ENCODE measurements around the gene FLNB.

The FLNB gene

DNA sequence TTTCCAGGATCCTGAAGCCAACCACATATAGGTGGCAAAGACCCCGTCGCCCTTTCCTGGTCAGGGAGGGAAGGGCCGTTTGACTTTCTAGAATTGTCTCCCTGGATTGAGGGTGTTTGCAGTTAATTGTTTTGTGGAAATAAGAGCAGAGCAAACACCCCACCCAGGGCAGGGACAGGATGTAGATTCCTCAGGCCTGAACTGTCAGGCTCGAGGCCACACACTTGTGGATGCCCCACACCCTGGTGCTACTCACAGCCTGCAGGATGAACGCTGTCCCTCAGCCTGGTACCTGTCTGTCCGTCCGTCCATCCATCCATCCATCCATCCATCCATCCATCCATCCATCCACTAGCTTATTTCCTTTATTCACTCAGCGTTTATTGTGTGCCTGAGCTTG is 29.9 kb upstream of the FLNB start:
- H3K36me3 ChIP-seq: no peaks in the 10 kb centered on the region
- H3K4me1 ChIP-seq: no peaks in the 10 kb centered on the region
- no peaks in the 10 kb centered on the region for H3K9me3 ChIP-seq
- H3K4me3 ChIP-seq (ENCODE audit: low read depth, low read length): no peak overlapping the region
- no peak for TF ChIP-seq CTCF (IDR thresholded peaks at IDR 0.05; ENCODE audit: low read depth, low read length)
- no peaks in the 10 kb centered on the region for H3K27me3 ChIP-seq
- DNase-seq: no peak

GRCh38 chr3:57980416-57980815 is 27.8 kb upstream of the FLNB start:
- Histone ChIP-seq H3K27me3 (no peaks in the 10 kb centered on the region), H3K4me1 (no peaks in the 10 kb centered on the region; the same call in 1 of the 2 replicates)
- TF ChIP-seq CTCF (IDR thresholded peaks at IDR 0.05; ENCODE audit: low read depth, low read length): no peak

GRCh38 chr3:57981483-57982087 is 26.6 kb upstream of the FLNB start:
- no peaks in the 10 kb centered on the region for H3K9me3 ChIP-seq
- H3K27me3 ChIP-seq: no peaks in the 10 kb centered on the region
- DNase-seq: no peak
- H3K36me3 ChIP-seq: no peaks in the 10 kb centered on the region
- H3K4me3 ChIP-seq (ENCODE audit: low read depth, low read length): no peak overlapping the region
- no peak for TF ChIP-seq CTCF (IDR thresholded peaks at IDR 0.05; ENCODE audit: low read depth, low read length)
- no peaks in the 10 kb centered on the region; the same call in 1 of the 2 replicates for H3K4me1 ChIP-seq

More at GRCh38 chr3:57980416-57980815, 27.8 kb upstream of the FLNB start:
- no peaks in the 10 kb centered on the region for H3K9me3 ChIP-seq
- no peaks in the 10 kb centered on the region for H3K36me3 ChIP-seq
- no peak for DNase-seq
- no peak overlapping the region for H3K4me3 ChIP-seq (ENCODE audit: low read depth, low read length)

- no peaks in the 10 kb centered on the region for H3K27me3 ChIP-seq
- no peaks in the 10 kb centered on the region for H3K9me3 ChIP-seq
- no peak overlapping the region for H3K4me3 ChIP-seq (ENCODE audit: low read depth, low read length)
- no peaks in the 10 kb centered on the region for H3K36me3 ChIP-seq
- no peaks in the 10 kb centered on the region; the same call in 1 of the 2 replicates for H3K4me1 ChIP-seq
- DNase-seq: no peak
- TF ChIP-seq CTCF (IDR thresholded peaks at IDR 0.05; ENCODE audit: low read depth, low read length): no peak
Observed at GRCh38 chr3:57982561-57983243, 25.5 kb upstream of the FLNB start.

- no peak for DNase-seq
- Histone ChIP-seq H3K4me3 (ENCODE audit: low read depth, low read length) (no peak overlapping the region), H3K27me3 (no peaks in the 10 kb centered on the region), H3K4me1 (no peaks in the 10 kb centered on the region; the same call in 1 of the 2 replicates), H3K9me3 (no peaks in the 10 kb centered on the region), H3K36me3 (no peaks in the 10 kb centered on the region)
- TF ChIP-seq CTCF (IDR thresholded peaks at IDR 0.05; ENCODE audit: low read depth, low read length): no peak
Observed at GRCh38 chr3:57983734-57984518, 24.3 kb upstream of the FLNB start.
